Thyroid gland (tissue), 4 donors: ENCODE data around the gene CPSF3. TPM values are rescaled to one million over a fixed set of nuclear protein-coding genes. Genes with fewer than 3 reads are reported as not detected.
A peak's percentile ranks its signal among the peaks of the same experiment; 100 is the strongest.

ENCODE experiments used
- DNase-seq, 2 donors: peaks; one replicate each; pipeline ENCODE4 v3.0.0-alpha.2; 2019
- H3K27ac ChIP-seq, 3 donors: fragments of 200-600 bp; sonication (generic); 1 replicate in 2 of 3; 2 replicates in 1 of 3; pipeline ENCODE4 v1.5.1; 2016 to 2019; ENCODE audit warnings: mild to moderate bottlenecking in 1 of 3, moderate library complexity in 1 of 3
- H3K27me3 ChIP-seq: fragments of 200-600 bp; sonication (generic); one replicate; pipeline ENCODE4 v1.5.1; 2019
- H3K36me3 ChIP-seq, 2 donors: fragments of 200-600 bp; sonication (generic); one replicate each; pipeline ENCODE4 v1.5.1; 2016 to 2019
- H3K4me1 ChIP-seq, 2 donors: fragments of 200-600 bp; sonication (generic); one replicate each; pipeline ENCODE4 v1.5.1; 2017 to 2019
- H3K4me3 ChIP-seq, 3 donors: fragments of 200-600 bp; sonication (generic); replicated peaks in 1 of 3; 1 replicate in 2 of 3; 2 replicates in 1 of 3; pipeline ENCODE4 v1.5.1; 2016; ENCODE audit warnings: mild to moderate bottlenecking in 1 of 3
- H3K9me3 ChIP-seq: fragments of 200-600 bp; sonication (generic); one replicate; pipeline ENCODE4 v1.5.1; 2017
- CTCF ChIP-seq, 6 experiments: fragments of 200-600 bp in 3 of 6; fragments of 450-650 bp in 3 of 6; sonication (generic) in 3 of 6; IDR thresholded peaks; one replicate each; pipeline ENCODE4 v1.5.1; 2016 to 2019; ENCODE audit warnings: antibody characterized with exemption in 6 of 6, mild to moderate bottlenecking in 2 of 6, inconsistent platforms in 1 of 6, moderate library complexity in 1 of 6
- POLR2A ChIP-seq, 2 donors: fragments of 450-650 bp; IDR thresholded peaks; one replicate each; pipeline ENCODE4 v1.6.1; 2017; ENCODE audit warnings: antibody characterized with exemption in 2 of 2, mild to moderate bottlenecking in 2 of 2, moderate library complexity in 1 of 2
- WGBS, 2 donors: methylation state at CpG; one replicate each; pipeline ENCODE4 v1.1.5; 2017; 5-methylcytosine and 5-hydroxymethylcytosine counted together
- intact Hi-C: fragments of 100-400 bp; cut with DNase I; formaldehyde crosslinking; loops from one replicate; pipeline ENCODE4 v1.15.1; 2023
- total RNA-seq, 4 donors: library from RNA; depleted of rRNA; stranded (reverse); fragments of >200 nt; gene quantifications; one replicate each; pipeline ENCODE4 v1.2.3, GENCODE V29; 2016

Gene CPSF3
- total RNA-seq, 4 donors from 2014 or later: 21.7 to 33.6 (median 29.1) TPM

DNA sequence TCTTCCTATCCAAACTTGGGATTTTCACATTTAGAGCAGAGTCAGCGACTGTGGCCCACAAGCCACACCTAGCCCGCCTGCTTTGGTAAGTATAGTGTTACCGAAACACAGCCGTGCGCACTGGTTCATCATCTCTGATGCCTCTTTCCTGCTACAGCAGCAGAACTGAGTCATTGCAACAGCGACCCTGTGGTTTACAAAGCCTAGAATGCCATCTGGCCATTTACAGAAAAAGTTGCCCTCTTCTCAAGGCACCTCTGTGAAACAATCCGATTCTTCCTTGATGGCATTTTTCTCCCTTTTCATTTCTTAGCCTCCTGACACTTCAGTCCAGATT is 40.2 kb downstream of the CPSF3 start:
- 77 to 82% methylated on average over 7 of the region's 7 CpGs for WGBS, 2 donors
- intact Hi-C loops: no loop called here

DNA sequence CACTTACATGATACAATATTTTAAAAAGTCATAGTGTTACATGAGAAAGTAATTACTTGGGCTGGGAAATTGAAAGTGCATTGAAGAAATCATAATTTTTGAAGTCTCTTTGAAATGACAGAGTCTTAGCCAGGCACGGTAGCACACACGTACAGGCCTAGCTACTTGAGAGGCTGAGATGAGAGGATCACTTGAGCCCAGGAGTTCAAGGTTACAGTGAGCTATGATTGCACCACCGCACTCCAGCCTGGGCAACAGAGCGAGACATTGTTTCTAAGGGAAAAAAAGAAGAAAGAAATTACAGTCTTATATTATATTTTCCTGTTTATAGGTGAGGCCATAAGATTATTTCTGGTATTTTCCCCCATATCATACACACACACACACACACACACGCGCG is 41.7 kb downstream of the CPSF3 start:
- Histone ChIP-seq H3K27me3 (no peaks in the 10 kb centered on the region), H3K27ac (peak overlapping the region; percentile 39 to 67 (median 56)), H3K36me3 (no peaks in the 10 kb centered on the region), H3K4me3 (no peak overlapping the region), H3K9me3 (no peaks in the 10 kb centered on the region), H3K4me1 (peaks cover 10 to 53% of the 10 kb centered on the region in 2 donors)
- TF ChIP-seq POLR2A (IDR thresholded peaks at IDR 0.05): no peak
- no peak for TF ChIP-seq CTCF (IDR thresholded peaks at IDR 0.05)
- peak; percentile 55 to 59 for DNase-seq
- intact Hi-C loops: no loop called here
- 61 to 66% methylated on average over 7 of the region's 7 CpGs for WGBS, 2 donors

More for the DNA sequence above, 40.2 kb downstream of the CPSF3 start:
- no peaks in the 10 kb centered on the region for H3K9me3 ChIP-seq
- H3K4me3 ChIP-seq: no peak overlapping the region
- TF ChIP-seq CTCF (IDR thresholded peaks at IDR 0.05) (no peak), POLR2A (IDR thresholded peaks at IDR 0.05) (no peak)
- peak overlapping the region in 1 of 3 donors; percentile 41 for H3K27ac ChIP-seq
- H3K36me3 ChIP-seq: no peaks in the 10 kb centered on the region
- H3K4me1 ChIP-seq: peaks cover 10 to 40% of the 10 kb centered on the region in 2 donors
- no peak for DNase-seq
- no peaks in the 10 kb centered on the region for H3K27me3 ChIP-seq

GRCh38 chr2:9466147-9466683 is 42.8 kb downstream of the CPSF3 start:
- intact Hi-C loops: no loop called here
- H3K27ac ChIP-seq: peak overlapping the region in 1 of 3 donors; percentile 24
- no peaks in the 10 kb centered on the region for H3K36me3 ChIP-seq
- TF ChIP-seq CTCF (IDR thresholded peaks at IDR 0.05): no peak
- DNase-seq: no peak
- no peaks in the 10 kb centered on the region for H3K9me3 ChIP-seq
- H3K27me3 ChIP-seq: no peaks in the 10 kb centered on the region
- H3K4me1 ChIP-seq: peaks cover 10 to 53% of the 10 kb centered on the region in 2 donors
- 90% methylated on average over 34 to 46 of the region's 46 CpGs for WGBS, 2 donors
- H3K4me3 ChIP-seq: no peak overlapping the region

GRCh38 chr2:9467687-9468086 is 44.2 kb downstream of the CPSF3 start:
- WGBS, 2 donors: 25 to 48% methylated on average over 10 of the region's 10 CpGs
- no peaks in the 10 kb centered on the region for H3K9me3 ChIP-seq
- intact Hi-C loops: no loop called here
- no peaks in the 10 kb centered on the region for H3K36me3 ChIP-seq
- no peak overlapping the region for H3K4me3 ChIP-seq
- TF ChIP-seq POLR2A (IDR thresholded peaks at IDR 0.05) (peak in 1 of 2 donors; percentile 23), CTCF (IDR thresholded peaks at IDR 0.05) (no peak)
- no peaks in the 10 kb centered on the region for H3K27me3 ChIP-seq
- peak overlapping the region; percentile 57 to 79 (median 69) for H3K27ac ChIP-seq
- peaks cover 10 to 51% of the 10 kb centered on the region in 2 donors for H3K4me1 ChIP-seq
- peak; percentile 98 to 99 for DNase-seq

DNA sequence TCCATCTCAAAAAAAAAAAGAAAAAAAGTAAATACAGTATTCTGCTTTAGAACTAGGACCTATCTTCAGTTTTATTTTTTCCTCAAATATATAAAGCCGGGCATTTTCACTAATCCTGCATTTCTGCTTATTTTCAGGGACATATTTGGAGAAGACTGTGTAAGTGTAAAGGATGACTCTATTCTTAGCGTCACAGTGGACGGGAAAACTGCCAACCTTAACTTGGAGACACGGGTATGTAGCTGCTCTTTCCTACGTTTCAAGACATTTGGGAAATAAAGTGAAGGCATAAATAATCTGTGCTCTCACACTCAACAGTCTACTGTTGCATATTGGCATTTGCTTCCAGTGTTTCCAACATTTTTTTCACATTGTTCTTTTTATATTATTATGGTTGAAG is 47.8 kb downstream of the CPSF3 start:
- no peak overlapping the region for H3K27ac ChIP-seq
- TF ChIP-seq POLR2A (IDR thresholded peaks at IDR 0.05): no peak
- intact Hi-C loops: loop anchor here (10.0 kb wide), 3 partner anchors 46 to 154 kb away; partner anchors contain the start of genes ADAM17, CPSF3 and ITGB1BP1
- no peak overlapping the region for H3K4me3 ChIP-seq
- H3K27me3 ChIP-seq: no peaks in the 10 kb centered on the region
- 91 to 93% methylated on average over 5 of the region's 5 CpGs for WGBS, 2 donors
- peaks cover 20 to 32% of the 10 kb centered on the region in 2 donors for H3K4me1 ChIP-seq
- H3K36me3 ChIP-seq: no peaks in the 10 kb centered on the region
- DNase-seq: no peak
- H3K9me3 ChIP-seq: no peaks in the 10 kb centered on the region
